Lower leg skin (tissue), 3 donors: ENCODE data around the gene KIF21B.

Experiments used
- POLR2A ChIP-seq, 2 donors: fragments of 450-650 bp; IDR thresholded peaks; one replicate each; pipeline ENCODE4 v1.6.1; 2016 to 2017; ENCODE audit warnings: antibody characterized with exemption in 2 of 2, mild to moderate bottlenecking in 1 of 2, moderate library complexity in 1 of 2
- TF ChIP-seq, protein P1 (sequence below), 3 donors: fragments of 450-650 bp; IDR thresholded peaks; one replicate each; pipeline ENCODE4 v1.5.1; 2016; ENCODE audit warnings: antibody characterized with exemption in 3 of 3, mild to moderate bottlenecking in 3 of 3, moderate library complexity in 2 of 3

DNA sequence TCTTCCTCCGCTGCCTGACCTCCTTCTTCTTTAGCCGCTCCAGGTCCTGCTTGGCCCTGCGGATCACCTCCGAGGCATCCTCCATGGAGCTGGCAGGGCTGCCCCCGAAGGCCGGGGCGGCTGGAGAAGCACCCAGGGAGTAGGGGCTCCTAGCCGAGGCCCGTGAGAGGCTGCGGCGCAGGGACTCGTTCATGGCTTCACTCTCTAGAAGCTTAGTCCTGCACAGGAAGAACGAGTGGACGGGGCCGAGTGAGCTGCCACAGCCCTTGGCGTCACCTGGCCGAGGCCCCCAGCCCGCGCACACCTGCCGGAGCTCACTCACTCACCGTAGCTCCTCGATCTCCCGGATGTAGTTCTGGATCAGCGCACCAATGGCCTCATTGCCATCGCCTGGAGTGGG, 23.1 kb downstream of the KIF21B start:
- TF ChIP-seq, protein P1, sequence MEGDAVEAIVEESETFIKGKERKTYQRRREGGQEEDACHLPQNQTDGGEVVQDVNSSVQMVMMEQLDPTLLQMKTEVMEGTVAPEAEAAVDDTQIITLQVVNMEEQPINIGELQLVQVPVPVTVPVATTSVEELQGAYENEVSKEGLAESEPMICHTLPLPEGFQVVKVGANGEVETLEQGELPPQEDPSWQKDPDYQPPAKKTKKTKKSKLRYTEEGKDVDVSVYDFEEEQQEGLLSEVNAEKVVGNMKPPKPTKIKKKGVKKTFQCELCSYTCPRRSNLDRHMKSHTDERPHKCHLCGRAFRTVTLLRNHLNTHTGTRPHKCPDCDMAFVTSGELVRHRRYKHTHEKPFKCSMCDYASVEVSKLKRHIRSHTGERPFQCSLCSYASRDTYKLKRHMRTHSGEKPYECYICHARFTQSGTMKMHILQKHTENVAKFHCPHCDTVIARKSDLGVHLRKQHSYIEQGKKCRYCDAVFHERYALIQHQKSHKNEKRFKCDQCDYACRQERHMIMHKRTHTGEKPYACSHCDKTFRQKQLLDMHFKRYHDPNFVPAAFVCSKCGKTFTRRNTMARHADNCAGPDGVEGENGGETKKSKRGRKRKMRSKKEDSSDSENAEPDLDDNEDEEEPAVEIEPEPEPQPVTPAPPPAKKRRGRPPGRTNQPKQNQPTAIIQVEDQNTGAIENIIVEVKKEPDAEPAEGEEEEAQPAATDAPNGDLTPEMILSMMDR (IDR thresholded peaks at IDR 0.05), result no peak
- TF ChIP-seq POLR2A (IDR thresholded peaks at IDR 0.05), result no peak
